ENCODE measurements around the gene SGF29. TPM values are rescaled to one million over a fixed set of nuclear protein-coding genes. Genes with fewer than 3 reads are reported as not detected.

Gene SGF29
- total RNA-seq, 2 donors from 2014 or later = 25.2 to 30.7 TPM

DNA sequence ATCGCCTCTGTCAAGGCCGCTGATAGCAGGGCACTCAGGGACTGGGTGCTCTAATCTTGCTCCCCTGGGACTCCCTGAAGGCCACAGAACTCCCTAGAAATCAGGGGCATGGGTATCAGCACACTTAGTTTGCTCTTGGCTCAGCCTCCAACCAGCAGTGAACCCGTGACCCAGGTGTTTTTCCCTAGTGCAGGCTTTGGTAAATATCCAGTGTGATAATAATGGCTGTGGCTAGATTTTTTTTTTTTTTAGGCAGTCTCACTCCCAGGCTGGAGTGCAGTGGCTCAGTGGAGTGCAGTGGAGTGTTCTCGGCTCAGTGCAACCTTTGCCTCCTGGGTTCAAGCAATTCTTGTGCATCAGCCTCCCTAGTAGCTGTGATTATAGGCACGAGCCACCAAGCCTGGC is 25.3 kb upstream of the SGF29 start:
- Histone ChIP-seq H3K36me3 (replicated peaks in 1 of 2; ENCODE audit: insufficient read depth in 1 of 2, low read depth in 2 of 2) (no peaks in the 10 kb centered on the region), H3K27ac (peak overlapping the region; percentile 63 to 86 (median 73)), H3K4me1 (peaks cover 89% of the 10 kb centered on the region), H3K27me3 (no peaks in the 10 kb centered on the region), H3K9me3 (no peaks in the 10 kb centered on the region), H3K4me3 (no peak overlapping the region)
- intact Hi-C loops (cut with DNase I) = no loop called here
- no peak for TF ChIP-seq POLR2A (IDR thresholded peaks at IDR 0.05)
- peak; percentile 79 to 92 (median 88) for DNase-seq
- WGBS, 2 donors = 25 to 30% methylated on average over 5 of the region's 5 CpGs
- ATAC-seq = peak; percentile 72

GRCh38 chr16:28529124-28529523 is 24.6 kb upstream of the SGF29 start:
- peak overlapping the region; percentile 63 to 86 (median 73) for H3K27ac ChIP-seq

GRCh38 chr16:28531777-28532744 is 21.7 kb upstream of the SGF29 start:
- peak; percentile 89 to 93 (median 92) for DNase-seq
- H3K9me3 ChIP-seq = no peaks in the 10 kb centered on the region
- peak; percentile 80 for ATAC-seq
- H3K27ac ChIP-seq = peak overlapping the region; percentile 71 to 83 (median 82)
- no peak overlapping the region for H3K4me3 ChIP-seq
- TF ChIP-seq POLR2A (IDR thresholded peaks at IDR 0.05) = peak in 2 of 3 donors; percentile 51 to 56
- TF ChIP-seq, protein P1, sequence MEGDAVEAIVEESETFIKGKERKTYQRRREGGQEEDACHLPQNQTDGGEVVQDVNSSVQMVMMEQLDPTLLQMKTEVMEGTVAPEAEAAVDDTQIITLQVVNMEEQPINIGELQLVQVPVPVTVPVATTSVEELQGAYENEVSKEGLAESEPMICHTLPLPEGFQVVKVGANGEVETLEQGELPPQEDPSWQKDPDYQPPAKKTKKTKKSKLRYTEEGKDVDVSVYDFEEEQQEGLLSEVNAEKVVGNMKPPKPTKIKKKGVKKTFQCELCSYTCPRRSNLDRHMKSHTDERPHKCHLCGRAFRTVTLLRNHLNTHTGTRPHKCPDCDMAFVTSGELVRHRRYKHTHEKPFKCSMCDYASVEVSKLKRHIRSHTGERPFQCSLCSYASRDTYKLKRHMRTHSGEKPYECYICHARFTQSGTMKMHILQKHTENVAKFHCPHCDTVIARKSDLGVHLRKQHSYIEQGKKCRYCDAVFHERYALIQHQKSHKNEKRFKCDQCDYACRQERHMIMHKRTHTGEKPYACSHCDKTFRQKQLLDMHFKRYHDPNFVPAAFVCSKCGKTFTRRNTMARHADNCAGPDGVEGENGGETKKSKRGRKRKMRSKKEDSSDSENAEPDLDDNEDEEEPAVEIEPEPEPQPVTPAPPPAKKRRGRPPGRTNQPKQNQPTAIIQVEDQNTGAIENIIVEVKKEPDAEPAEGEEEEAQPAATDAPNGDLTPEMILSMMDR (IDR thresholded peaks at IDR 0.05) = peak in 1 of 7 experiments; percentile 8
- intact Hi-C loops (cut with DNase I) = no loop called here
- H3K27me3 ChIP-seq = no peaks in the 10 kb centered on the region
- no peaks in the 10 kb centered on the region for H3K36me3 ChIP-seq (replicated peaks in 1 of 2; ENCODE audit: insufficient read depth in 1 of 2, low read depth in 2 of 2)
- WGBS, 2 donors = 34 to 36% methylated on average over 9 of the region's 9 CpGs
- peaks cover 80% of the 10 kb centered on the region for H3K4me1 ChIP-seq

More at GRCh38 chr16:28529124-28529523, 24.6 kb upstream of the SGF29 start:
- Histone ChIP-seq H3K36me3 (replicated peaks in 1 of 2; ENCODE audit: insufficient read depth in 1 of 2, low read depth in 2 of 2) (no peaks in the 10 kb centered on the region), H3K4me1 (peaks cover 90% of the 10 kb centered on the region), H3K27me3 (no peaks in the 10 kb centered on the region), H3K9me3 (no peaks in the 10 kb centered on the region), H3K4me3 (no peak overlapping the region)
- ATAC-seq (no peak), DNase-seq (no peak)
- intact Hi-C loops (cut with DNase I) = no loop called here
- TF ChIP-seq, protein P1 (IDR thresholded peaks at IDR 0.05) = no peak
- no peak for TF ChIP-seq POLR2A (IDR thresholded peaks at IDR 0.05)

GRCh38 chr16:28532940-28533647 is 20.6 kb upstream of the SGF29 start:
- peak; percentile 53 to 64 (median 57) for DNase-seq
- H3K4me1 ChIP-seq = peaks cover 70% of the 10 kb centered on the region
- 54 to 58% methylated on average over 5 of the region's 5 CpGs for WGBS, 2 donors
- intact Hi-C loops (cut with DNase I) = no loop called here
- no peak overlapping the region for H3K4me3 ChIP-seq
- no peaks in the 10 kb centered on the region for H3K27me3 ChIP-seq
- H3K9me3 ChIP-seq = no peaks in the 10 kb centered on the region
- no peak for TF ChIP-seq POLR2A (IDR thresholded peaks at IDR 0.05)
- TF ChIP-seq, protein P1 (IDR thresholded peaks at IDR 0.05) = no peak
- no peaks in the 10 kb centered on the region for H3K36me3 ChIP-seq (replicated peaks in 1 of 2; ENCODE audit: insufficient read depth in 1 of 2, low read depth in 2 of 2)
- peak; percentile 40 for ATAC-seq
- peak overlapping the region; percentile 71 to 83 (median 82) for H3K27ac ChIP-seq
